Activated CD4-positive, alpha-beta T cell treated with anti-CD3 and anti-CD28 coated beads for 48 hours (primary cell): ENCODE measurements around the gene UGT2A1.

Source experiments
- DNase-seq: peaks from one replicate; pipeline ENCODE4 v3.0.0-alpha.2; 2020

The UGT2A1 gene

DNA sequence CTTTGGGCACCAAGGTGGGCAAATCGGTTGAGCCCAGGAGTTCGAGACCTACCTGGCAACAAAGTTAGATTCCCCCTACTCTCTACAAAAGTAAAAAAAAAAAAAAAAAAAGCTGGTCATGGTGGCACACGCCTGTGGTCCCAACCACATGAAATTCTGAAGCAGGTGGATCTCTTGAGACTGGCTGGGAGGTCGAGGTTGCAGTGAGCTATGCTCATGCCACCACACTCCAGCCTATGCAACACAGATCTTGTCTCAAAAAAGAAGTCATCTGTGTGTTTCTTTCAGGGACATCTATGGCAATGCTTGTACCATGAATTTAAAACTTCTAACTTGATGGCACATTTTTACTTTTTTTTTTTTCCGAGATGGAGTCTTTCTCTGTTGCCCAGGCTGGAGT, 68.9 kb downstream of the UGT2A1 start:
- DNase-seq: no peak

DNA sequence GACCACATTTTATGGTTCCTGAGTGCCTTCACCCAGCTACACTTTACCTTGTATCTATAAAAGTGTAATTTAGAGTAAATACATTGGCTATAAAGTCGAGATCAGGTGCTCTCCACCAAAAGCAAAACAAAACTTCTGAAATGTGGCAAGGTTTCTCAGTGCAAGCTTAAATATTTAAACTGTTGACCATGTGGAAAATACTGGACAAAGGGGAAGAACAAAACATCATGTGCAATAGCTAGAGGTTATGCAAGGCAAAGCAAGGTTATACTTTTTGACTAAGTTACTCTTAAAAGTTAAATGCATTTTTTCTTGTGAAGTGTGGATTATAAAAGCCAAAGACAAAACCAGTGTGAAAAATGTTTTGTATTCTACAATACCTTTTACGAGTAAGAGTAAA, 69.5 kb downstream of the UGT2A1 start:
- DNase-seq: no peak

DNA sequence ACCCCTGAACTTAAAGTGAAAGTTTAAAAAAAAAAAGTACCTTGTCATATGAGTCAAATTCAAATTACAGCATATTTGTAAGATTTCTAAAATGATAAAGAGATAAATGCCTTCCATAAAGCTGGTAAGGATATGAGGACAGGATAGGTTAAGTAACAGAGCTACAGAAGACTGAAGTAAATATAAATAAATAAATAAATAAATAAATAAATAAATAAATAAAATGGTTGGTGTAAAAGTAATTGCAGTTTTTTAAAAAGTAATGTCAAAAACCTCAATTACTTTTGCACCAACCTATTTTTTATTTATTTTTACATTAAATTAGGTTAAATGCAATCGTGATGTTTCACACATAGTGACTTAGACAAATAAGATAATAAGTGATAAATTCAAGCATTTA, 75.8 kb downstream of the UGT2A1 start:
- no peak for DNase-seq

DNA sequence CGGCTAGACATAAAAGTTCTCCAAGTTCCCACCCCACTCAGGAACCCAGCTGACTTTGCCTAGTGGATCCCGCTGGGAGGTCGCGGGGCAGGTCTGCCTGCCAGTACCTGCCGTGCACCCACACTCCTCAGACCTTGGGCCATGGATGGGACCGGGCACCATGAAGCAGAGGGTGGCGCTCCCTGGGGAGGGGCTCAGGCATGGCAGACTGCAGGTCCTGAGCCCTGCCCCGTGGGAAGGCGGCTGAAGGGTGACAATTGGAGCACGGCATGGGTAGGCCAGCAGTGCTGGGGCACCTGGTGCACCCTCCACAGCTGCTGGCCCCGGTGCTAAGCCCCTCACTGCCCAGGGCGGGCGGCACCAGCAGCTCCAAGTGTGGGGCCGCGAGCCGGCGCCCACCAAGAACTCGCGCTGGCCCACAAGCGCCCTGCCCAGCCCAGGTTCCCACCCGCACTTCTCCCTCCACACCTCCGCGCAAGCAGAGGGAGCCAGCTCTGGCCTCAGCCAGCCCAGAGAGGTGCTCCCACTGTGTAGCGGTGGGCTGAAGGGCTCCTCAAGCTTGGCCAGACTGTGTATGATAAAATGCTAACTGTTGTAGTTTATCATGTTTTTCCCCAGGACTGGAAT, 76.7 kb downstream of the UGT2A1 start:
- no peak for DNase-seq

- no peak for DNase-seq
Measured at GRCh38 chr4:69568787-69569186, 84.3 kb downstream of the UGT2A1 start.

GRCh38 chr4:69563424-69563823, 89.6 kb downstream of the UGT2A1 start:
- no peak for DNase-seq

- no peak for DNase-seq
Measured at GRCh38 chr4:69549651-69550050, 103.4 kb downstream of the UGT2A1 start.

DNA sequence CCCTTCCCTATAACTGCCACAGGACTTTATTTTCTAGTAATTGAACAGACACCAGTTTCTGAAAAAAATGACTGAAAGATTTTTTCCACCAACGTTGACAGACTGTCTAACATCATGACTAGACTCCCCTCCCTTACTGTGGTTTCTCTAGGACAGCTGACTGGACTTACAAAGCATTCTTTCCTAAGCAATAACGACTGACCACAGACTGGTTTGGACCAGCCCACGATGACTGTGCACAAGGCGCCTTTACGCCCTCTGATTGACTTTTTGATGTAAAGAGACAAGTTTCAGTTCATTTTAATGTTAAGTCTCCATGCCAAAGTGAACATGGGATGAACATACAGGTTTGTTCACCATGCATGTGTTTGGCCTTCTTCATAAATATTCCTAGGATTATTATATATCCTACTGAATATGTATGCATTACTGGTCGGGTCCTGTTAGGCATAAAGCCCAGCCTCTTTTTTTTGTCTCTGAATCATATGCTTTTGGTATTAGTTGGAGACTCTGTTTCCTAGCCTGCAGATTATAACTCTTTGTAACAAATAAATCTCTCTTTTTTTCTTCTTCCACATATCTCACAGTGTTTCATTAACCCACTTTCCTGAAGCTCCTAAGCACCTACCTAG, 106.8 kb downstream of the UGT2A1 start:
- DNase-seq: no peak
